Caco-2 (cell line): ENCODE measurements around the gene GADL1. TPM values are rescaled to one million over a fixed set of nuclear protein-coding genes. Genes with fewer than 3 reads are reported as not detected.

Experiments
- BruUV-seq: library from RNA; stranded (reverse); fragments of 400-500 nt; replicated peaks from 2 replicates; lab custom pipeline; 2021; lab: Mats Ljungman, UMichigan
- CTCF ChIA-PET: fragments of 300-600 bp; sonication (Branson Sonifier 250); formaldehyde crosslinking; loops from one replicate; lab custom pipeline; 2022; ENCODE audit warnings: antibody characterized with exemption; lab: Charles Lee
- POLR2A ChIA-PET: fragments of 300-600 bp; sonication (Branson Sonifier 250); formaldehyde crosslinking; loops from one replicate; lab custom pipeline; 2022; ENCODE audit warnings: antibody characterized with exemption; lab: Charles Lee
- DNase-seq, 2 experiments: peaks; one replicate each; pipeline versions ENCODE4 v3.0.0 to v3.0.0-alpha.2; 2020 to 2022
- H3K27me3 ChIP-seq: replicated peaks from 2 replicates; pipeline ENCODE4 v1.6.0; 2011; ENCODE audit warnings: low read length; ENCODE audit not compliant: control insufficient read depth, insufficient read depth
- H3K36me3 ChIP-seq: 2 replicates; pipeline ENCODE4 v1.5.1; 2011; ENCODE audit warnings: low read length; ENCODE audit not compliant: control insufficient read depth, insufficient read depth
- H3K4me1 ChIP-seq: fragments of 250-450 bp; sonication (Bioruptor Pico); 2 replicates; pipeline ENCODE4 v1.5.1; 2020; ENCODE audit warnings: mild to moderate bottlenecking
- H3K4me3 ChIP-seq: 2 replicates; pipeline ENCODE4 v1.5.1; 2011; ENCODE audit warnings: low read depth, mild to moderate bottlenecking, control low read depth, low read length
- H3K9me3 ChIP-seq: fragments of 250-450 bp; sonication (Bioruptor Pico); 2 replicates; pipeline ENCODE4 v1.5.1; 2020; ENCODE audit warnings: mild to moderate bottlenecking, moderate library complexity
- H3K27ac Mint-ChIP-seq: one replicate; pipeline ENCODE4 v1.8.0; 2022; ENCODE audit warnings: mixed read lengths; ENCODE audit not compliant: unreplicated experiment
- H3K27me3 Mint-ChIP-seq: one replicate; pipeline ENCODE4 v1.8.0; 2022; ENCODE audit warnings: mixed read lengths; ENCODE audit not compliant: insufficient read depth, unreplicated experiment
- H3K36me3 Mint-ChIP-seq: one replicate; pipeline ENCODE4 v1.8.0; 2022; ENCODE audit warnings: mild to moderate bottlenecking, mixed read lengths; ENCODE audit not compliant: insufficient read depth, unreplicated experiment
- H3K4me1 Mint-ChIP-seq: one replicate; pipeline ENCODE4 v1.8.0; 2022; ENCODE audit warnings: low read depth, mixed read lengths; ENCODE audit not compliant: unreplicated experiment
- H3K4me3 Mint-ChIP-seq: one replicate; pipeline ENCODE4 v1.8.0; 2022; ENCODE audit warnings: mild to moderate bottlenecking, moderate library complexity, mixed read lengths; ENCODE audit not compliant: unreplicated experiment
- H3K9me3 Mint-ChIP-seq: one replicate; pipeline ENCODE4 v1.8.0; 2022; ENCODE audit warnings: mixed read lengths; ENCODE audit not compliant: unreplicated experiment
- intact Hi-C: fragments of 100-400 bp; cut with micrococcal nuclease; formaldehyde crosslinking; loops from one replicate; pipeline ENCODE4 v1.10.0; 2022; ENCODE audit not compliant: unreplicated experiment
- total RNA-seq: library from RNA; stranded (reverse); gene quantifications from 2 replicates; pipeline ENCODE4 v1.2.3, GENCODE V29; 2022
- TF ChIP-seq, protein P1 (sequence below), 2 experiments: fragments of 200-600 bp in 1 of 2; IDR thresholded peaks; 1 replicate in 1 of 2; 2 replicates in 1 of 2; pipeline versions ENCODE4 v1.5.1 to v1.8.0; 2011 to 2022; ENCODE audit warnings: antibody characterized with exemption in 1 of 2, control low read depth in 1 of 2, inconsistent platforms in 1 of 2, low read depth in 1 of 2, low read length in 1 of 2, mild to moderate bottlenecking in 1 of 2, moderate library complexity in 1 of 2; ENCODE audit not compliant: insufficient read depth in 1 of 2, severe bottlenecking in 1 of 2, unreplicated experiment in 1 of 2

Gene GADL1
- total RNA-seq, 1 experiment from 2014 or later: 6.2 TPM

DNA sequence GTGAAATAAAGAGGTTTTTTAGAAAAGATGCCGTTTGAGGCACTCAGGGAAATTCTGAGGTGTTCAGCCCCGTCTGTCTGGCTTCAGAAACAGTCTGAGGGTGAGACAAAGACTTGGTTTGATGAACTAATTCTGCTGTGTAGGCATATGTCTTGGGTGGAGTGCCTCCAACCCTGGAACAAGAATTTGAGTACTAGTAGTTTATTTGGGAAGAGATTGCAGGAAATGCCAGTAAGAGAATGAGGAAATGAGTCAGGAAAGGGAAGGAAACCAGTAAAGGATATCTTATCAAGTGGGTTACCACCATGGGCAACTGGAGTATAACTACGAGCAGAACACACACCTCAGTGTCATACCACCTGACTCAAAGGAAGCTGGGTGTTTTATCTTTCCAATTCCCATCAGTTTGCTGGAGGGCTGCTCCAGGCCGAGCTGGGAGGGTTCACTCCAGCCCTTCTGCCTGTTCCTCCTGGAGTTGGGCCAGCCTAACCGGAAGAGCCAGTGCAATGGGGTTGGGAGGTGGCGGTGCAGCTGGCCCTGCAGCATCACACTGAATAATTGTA lies 212.7 kb downstream of the GADL1 start:
- TF ChIP-seq, protein P1, sequence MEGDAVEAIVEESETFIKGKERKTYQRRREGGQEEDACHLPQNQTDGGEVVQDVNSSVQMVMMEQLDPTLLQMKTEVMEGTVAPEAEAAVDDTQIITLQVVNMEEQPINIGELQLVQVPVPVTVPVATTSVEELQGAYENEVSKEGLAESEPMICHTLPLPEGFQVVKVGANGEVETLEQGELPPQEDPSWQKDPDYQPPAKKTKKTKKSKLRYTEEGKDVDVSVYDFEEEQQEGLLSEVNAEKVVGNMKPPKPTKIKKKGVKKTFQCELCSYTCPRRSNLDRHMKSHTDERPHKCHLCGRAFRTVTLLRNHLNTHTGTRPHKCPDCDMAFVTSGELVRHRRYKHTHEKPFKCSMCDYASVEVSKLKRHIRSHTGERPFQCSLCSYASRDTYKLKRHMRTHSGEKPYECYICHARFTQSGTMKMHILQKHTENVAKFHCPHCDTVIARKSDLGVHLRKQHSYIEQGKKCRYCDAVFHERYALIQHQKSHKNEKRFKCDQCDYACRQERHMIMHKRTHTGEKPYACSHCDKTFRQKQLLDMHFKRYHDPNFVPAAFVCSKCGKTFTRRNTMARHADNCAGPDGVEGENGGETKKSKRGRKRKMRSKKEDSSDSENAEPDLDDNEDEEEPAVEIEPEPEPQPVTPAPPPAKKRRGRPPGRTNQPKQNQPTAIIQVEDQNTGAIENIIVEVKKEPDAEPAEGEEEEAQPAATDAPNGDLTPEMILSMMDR (IDR thresholded peaks at IDR 0.05; ENCODE audit: insufficient read depth in 1 of 2, low read depth in 1 of 2, low read length in 1 of 2, severe bottlenecking in 1 of 2, unreplicated experiment in 1 of 2): no peak
- H3K4me3 ChIP-seq: no peak overlapping the region
- H3K27me3 ChIP-seq: no peaks in the 10 kb centered on the region
- no peaks in the 10 kb centered on the region for H3K9me3 ChIP-seq
- peaks cover 3% of the 10 kb centered on the region; the same call in 1 of the 2 replicates for H3K36me3 ChIP-seq
- no peak for DNase-seq
- no TSS peak for BruUV-seq
- Mint-ChIP-seq H3K4me3 (no peak overlapping the region), H3K27ac (peak overlapping the region; percentile 43), H3K4me1 (peaks cover 25% of the 10 kb centered on the region), H3K36me3 (peaks cover 84% of the 10 kb centered on the region), H3K27me3 (no peaks in the 10 kb centered on the region), H3K9me3 (no peaks in the 10 kb centered on the region)
- H3K4me1 ChIP-seq: peaks cover 7% of the 10 kb centered on the region; the same call in 1 of the 2 replicates
- CTCF ChIA-PET: no interaction called here
- intact Hi-C loops: no loop called here
- POLR2A ChIA-PET: no interaction called here

DNA sequence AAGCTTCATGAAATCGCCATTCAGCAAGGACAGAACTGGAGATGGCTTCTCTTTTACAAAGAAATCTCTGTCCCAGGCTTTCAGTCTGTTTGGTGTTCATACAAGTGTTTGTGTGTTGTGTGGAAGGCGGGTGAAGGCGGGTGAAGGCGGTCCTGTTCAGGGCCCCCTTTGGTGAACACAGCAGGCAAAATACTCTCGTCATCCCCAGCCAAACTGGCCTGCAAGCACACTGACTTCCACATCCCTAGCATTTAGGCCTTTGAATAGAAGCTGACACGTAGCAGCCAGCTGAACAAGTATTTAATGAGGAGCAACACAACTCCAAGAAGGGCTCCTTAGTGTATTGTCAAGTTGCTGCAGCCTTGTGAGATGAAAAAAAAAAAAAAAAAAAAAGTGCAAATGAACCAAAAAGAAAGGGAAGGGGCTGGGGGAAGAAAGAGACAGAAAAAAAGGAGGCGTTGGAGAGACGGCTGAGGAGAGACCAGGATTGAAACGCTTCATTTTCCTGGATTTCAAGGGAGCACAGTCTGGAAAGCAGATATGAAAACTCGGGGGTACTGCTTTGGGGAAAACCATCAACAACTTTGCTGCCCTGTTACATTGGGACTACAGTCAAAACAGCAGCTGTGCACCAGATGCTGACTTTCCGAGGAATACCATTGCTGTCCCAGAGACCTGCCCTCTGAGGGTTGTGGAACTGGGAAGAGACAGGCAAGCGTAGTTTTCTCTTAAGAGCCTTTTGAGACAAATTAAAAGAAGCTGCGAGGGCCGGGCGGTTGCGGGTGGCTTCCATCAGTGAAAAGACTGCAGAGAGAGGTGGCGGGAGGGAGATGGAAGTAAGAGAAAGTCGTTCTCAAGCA lies 213.4 kb downstream of the GADL1 start:
- H3K9me3 ChIP-seq: no peaks in the 10 kb centered on the region
- H3K4me1 Mint-ChIP-seq: peaks cover 25% of the 10 kb centered on the region
- peaks cover 88% of the 10 kb centered on the region for H3K36me3 Mint-ChIP-seq
- CTCF ChIA-PET: no interaction called here
- H3K4me3 Mint-ChIP-seq: no peak overlapping the region
- no peaks in the 10 kb centered on the region for H3K27me3 ChIP-seq
- peaks cover 3% of the 10 kb centered on the region; the same call in 1 of the 2 replicates for H3K36me3 ChIP-seq
- H3K27ac Mint-ChIP-seq: peak overlapping the region; percentile 43
- no peaks in the 10 kb centered on the region for H3K9me3 Mint-ChIP-seq
- intact Hi-C loops: no loop called here
- H3K4me1 ChIP-seq: peaks cover 7% of the 10 kb centered on the region; the same call in 1 of the 2 replicates
- H3K4me3 ChIP-seq: no peak overlapping the region
- BruUV-seq: no TSS peak
- no peaks in the 10 kb centered on the region for H3K27me3 Mint-ChIP-seq
- TF ChIP-seq, protein P1 (IDR thresholded peaks at IDR 0.05; ENCODE audit: insufficient read depth in 1 of 2, low read depth in 1 of 2, low read length in 1 of 2, severe bottlenecking in 1 of 2, unreplicated experiment in 1 of 2): no peak
- DNase-seq: no peak
- POLR2A ChIA-PET: no interaction called here

DNA sequence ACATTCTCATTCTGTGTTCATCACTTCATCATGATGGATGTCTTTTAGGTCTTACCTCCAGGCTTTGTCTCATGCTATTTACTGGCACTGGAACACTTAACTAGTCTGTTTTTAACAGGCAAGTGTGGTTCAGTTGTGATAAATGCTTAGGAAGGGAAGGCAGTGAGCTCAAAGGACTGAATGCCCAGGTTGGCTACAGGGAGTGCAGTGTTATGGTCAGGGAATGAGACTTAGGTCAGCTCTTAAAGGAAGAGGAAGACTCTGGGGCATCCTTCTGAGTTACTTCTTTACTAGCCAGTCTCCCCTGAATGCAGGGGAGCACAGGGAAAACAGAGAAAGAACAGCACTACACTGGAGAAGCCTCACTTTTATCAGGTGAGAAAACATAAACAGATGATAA lies 215.4 kb downstream of the GADL1 start:
- CTCF ChIA-PET: no interaction called here
- intact Hi-C loops: no loop called here
- TF ChIP-seq, protein P1 (IDR thresholded peaks at IDR 0.05; ENCODE audit: insufficient read depth in 1 of 2, low read depth in 1 of 2, low read length in 1 of 2, severe bottlenecking in 1 of 2, unreplicated experiment in 1 of 2): no peak
- no peaks in the 10 kb centered on the region for H3K27me3 ChIP-seq
- Mint-ChIP-seq H3K27me3 (no peaks in the 10 kb centered on the region), H3K9me3 (no peaks in the 10 kb centered on the region), H3K4me3 (no peak overlapping the region), H3K36me3 (peaks cover 94% of the 10 kb centered on the region), H3K4me1 (peaks cover 17% of the 10 kb centered on the region), H3K27ac (no peak overlapping the region)
- H3K4me3 ChIP-seq: no peak overlapping the region
- peaks cover 5% of the 10 kb centered on the region; the same call in 1 of the 2 replicates for H3K4me1 ChIP-seq
- peaks cover 6% of the 10 kb centered on the region for H3K36me3 ChIP-seq
- no peaks in the 10 kb centered on the region for H3K9me3 ChIP-seq
- no peak for DNase-seq
- POLR2A ChIA-PET: no interaction called here
- BruUV-seq: no TSS peak
